GM21528 (cell line): ENCODE data around the gene FAM90A1.
"Not testable (repeated sequence)": the region's sequence is repeated elsewhere in the genome, so short reads cannot be mapped to it uniquely, and the experiment has no call there.

Experiments
- ATAC-seq: cut with Tn5 transposase; IDR thresholded peaks from one replicate; pipeline ENCODE4 v1.9.1; 2021; ENCODE audit warnings: mild to moderate bottlenecking, moderate library complexity; ENCODE audit not compliant: unreplicated experiment, low FRiP score

The FAM90A1 gene

DNA sequence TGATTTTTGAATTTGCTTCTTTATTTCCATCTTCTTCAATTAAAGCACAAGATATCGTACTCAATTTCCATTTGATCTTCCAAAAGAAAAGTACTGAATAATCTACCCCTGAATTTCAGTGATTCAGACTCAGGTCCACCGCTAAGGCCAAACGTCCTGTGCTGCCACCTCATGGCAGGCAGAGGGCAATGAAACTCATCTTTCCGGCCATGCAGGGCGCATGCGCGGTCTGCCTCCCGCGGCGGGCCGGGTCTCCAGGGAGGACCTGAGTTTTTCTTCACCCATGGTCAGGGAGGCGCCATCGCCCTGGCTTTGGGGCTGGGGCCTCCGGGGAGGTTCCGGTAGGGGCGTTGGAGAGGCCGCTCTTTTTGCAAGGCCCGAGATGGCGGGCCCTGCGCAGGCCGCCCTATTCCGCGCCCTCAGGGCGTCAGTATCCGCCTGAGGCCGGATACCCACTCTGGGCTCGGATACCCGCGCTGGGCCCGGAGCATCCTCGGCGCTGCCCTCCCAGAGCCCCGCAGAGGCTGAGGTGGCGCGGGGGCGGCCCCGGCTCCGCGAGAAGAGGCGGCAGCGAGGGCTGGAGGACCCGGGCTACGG lies 47.3 kb downstream of the FAM90A1 start:
- ATAC-seq, result not testable (repeated sequence)

DNA sequence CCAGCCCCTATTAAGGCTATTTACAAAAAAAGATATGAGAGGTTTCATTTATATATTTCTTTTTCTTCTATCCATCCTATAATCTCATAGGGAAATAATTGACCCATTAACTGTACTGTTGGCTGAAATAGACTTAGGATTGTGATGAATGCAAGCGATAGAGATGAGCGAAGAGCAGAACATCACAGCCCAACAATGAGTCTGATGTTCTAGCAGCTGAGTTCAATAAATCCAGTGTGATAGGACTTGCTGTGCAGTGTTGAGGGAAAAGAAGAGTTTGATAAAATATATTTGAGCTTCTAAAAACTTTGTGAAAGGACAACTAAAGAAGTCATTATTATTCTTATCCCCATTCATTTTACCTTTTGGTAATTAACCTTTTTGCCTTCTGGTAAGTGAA lies 54.5 kb downstream of the FAM90A1 start:
- ATAC-seq, result not testable (repeated sequence)
